SH-SY5Y (cell line): Measurements from ENCODE around the gene ZNF687.

ENCODE experiments used
- GATA2 ChIP-seq: IDR thresholded peaks from 2 replicates; pipeline ENCODE4 v1.6.1; 2011; ENCODE audit warnings: mild to moderate bottlenecking, low read depth, low read length
- GATA3 ChIP-seq: IDR thresholded peaks from 2 replicates; pipeline ENCODE4 v1.6.1; 2011; ENCODE audit warnings: low read depth, mild to moderate bottlenecking, low read length, moderate library complexity

DNA sequence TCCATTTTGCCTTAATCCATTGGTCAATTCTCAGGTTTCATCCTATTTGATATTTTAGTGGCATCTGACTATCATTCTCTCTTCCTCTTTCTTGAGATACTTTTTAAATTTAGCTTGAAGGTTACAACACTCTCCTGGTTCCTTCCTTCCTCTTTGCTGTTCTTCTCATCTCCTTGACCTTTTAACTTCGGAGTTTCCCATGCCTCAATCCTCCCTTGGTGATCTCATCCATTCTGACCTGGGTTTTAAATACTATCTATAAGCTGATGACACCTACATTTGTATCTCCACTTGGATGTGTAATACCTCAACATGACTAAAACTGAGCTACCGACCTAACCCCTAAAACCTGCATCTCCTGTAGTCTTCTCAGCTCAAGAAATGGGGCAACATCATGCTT, 4.8 kb upstream of the ZNF687 start:
- TF ChIP-seq GATA2 (no peak), GATA3 (no peak)
